Fibroblast of skin of right biceps (primary cell): ENCODE measurements around the gene RBFOX2.
"Not testable (repeated sequence)": the region's sequence is repeated elsewhere in the genome, so short reads cannot be mapped to it uniquely, and the experiment has no call there.

Source experiments
- DNase-seq: peaks from one replicate; pipeline ENCODE4 v3.0.0-alpha.2; 2013

The RBFOX2 gene

GRCh38 chr22:36042240-36042639 is 13.6 kb upstream of the RBFOX2 start:
- no peak for DNase-seq

- no peak for DNase-seq
These were observed 10.5 kb upstream of the RBFOX2 start for GRCh38 chr22:36039125-36039524.

GRCh38 chr22:36037102-36037758 is 8.6 kb upstream of the RBFOX2 start:
- DNase-seq: no peak

- no peak for DNase-seq
These were observed 7.6 kb upstream of the RBFOX2 start for GRCh38 chr22:36036167-36036624.

- no peak for DNase-seq
These were observed 4.0 kb upstream of the RBFOX2 start for GRCh38 chr22:36032611-36033010.

GRCh38 chr22:36029406-36029755 is 757 bp upstream of the RBFOX2 start:
- DNase-seq: no peak

- no peak for DNase-seq
These were observed 534 bp downstream of the RBFOX2 start for GRCh38 chr22:36027935-36028645.

GRCh38 chr22:36027579-36027934 is 1.1 kb downstream of the RBFOX2 start:
- no peak for DNase-seq

- DNase-seq: peak; percentile 54
These were observed 1.9 kb downstream of the RBFOX2 start for GRCh38 chr22:36026741-36027140.

GRCh38 chr22:36022697-36023096 is 5.9 kb downstream of the RBFOX2 start:
- DNase-seq: no peak

- peak; percentile 79 for DNase-seq
These were observed 6.5 kb downstream of the RBFOX2 start for GRCh38 chr22:36022162-36022561.

GRCh38 chr22:36021606-36022153 is 6.9 kb downstream of the RBFOX2 start:
- DNase-seq: peak; percentile 18

- DNase-seq: not testable (repeated sequence)
These were observed 7.8 kb downstream of the RBFOX2 start for GRCh38 chr22:36020865-36021264.

GRCh38 chr22:36017651-36018091 is 11.0 kb downstream of the RBFOX2 start:
- peak; percentile 18 for DNase-seq

- peak; percentile 64 for DNase-seq
These were observed 11.9 kb downstream of the RBFOX2 start for GRCh38 chr22:36016684-36017083.

- DNase-seq: peak; percentile 50
These were observed 12.7 kb downstream of the RBFOX2 start for GRCh38 chr22:36015811-36016529.

GRCh38 chr22:36015155-36015810 is 13.3 kb downstream of the RBFOX2 start:
- no peak for DNase-seq

- no peak for DNase-seq
These were observed 14.0 kb downstream of the RBFOX2 start for GRCh38 chr22:36014546-36015074.

- no peak for DNase-seq
These were observed 16.3 kb downstream of the RBFOX2 start for GRCh38 chr22:36012332-36012731.

GRCh38 chr22:36010882-36011281 is 17.7 kb downstream of the RBFOX2 start:
- peak; percentile 89 for DNase-seq

GRCh38 chr22:36010090-36010489 is 18.5 kb downstream of the RBFOX2 start:
- no peak for DNase-seq

GRCh38 chr22:36009085-36009484 is 19.5 kb downstream of the RBFOX2 start:
- DNase-seq: peak; percentile 72

- DNase-seq: no peak
These were observed 20.1 kb downstream of the RBFOX2 start for GRCh38 chr22:36008565-36008964.
